ENCODE results near the gene WDR20.
"Not testable (repeated sequence)": the region's sequence is repeated elsewhere in the genome, so short reads cannot be mapped to it uniquely, and the experiment has no call there.

The WDR20 gene

DNA sequence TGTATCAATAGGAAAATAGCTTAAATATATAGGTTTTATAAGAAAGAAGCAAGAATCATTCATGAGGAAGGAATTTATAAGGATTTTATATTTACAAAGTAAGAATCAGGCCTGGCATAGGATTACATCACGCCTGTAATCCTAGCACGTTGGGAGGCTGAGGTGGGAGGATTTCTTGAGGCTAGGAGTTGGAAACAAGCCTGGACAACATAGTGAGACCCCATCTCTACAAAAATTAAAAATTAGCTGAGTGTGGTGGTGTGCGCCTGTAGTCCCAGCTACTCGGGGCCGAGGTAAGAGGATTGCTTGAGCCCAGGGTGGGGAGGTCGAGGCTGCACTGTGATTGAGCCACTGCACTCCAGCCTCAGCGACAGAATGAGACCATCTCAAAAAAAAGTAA lies 10.4 kb downstream of the WDR20 start:
- H3K4me3 ChIP-seq (ENCODE audit: low read length, poor library complexity, severe bottlenecking) = no peak overlapping the region
- no peaks in the 10 kb centered on the region for H3K9me2 ChIP-seq (replicated peaks; ENCODE audit: low read depth, low read length)
- H4K20me1 ChIP-seq (ENCODE audit: insufficient read depth, low read length, poor library complexity, severe bottlenecking) = peaks cover 44% of the 10 kb centered on the region
- peaks cover 17% of the 10 kb centered on the region; the same call in 1 of the 2 replicates for H3K36me3 ChIP-seq (ENCODE audit: insufficient read depth, low read length)
- TF ChIP-seq EZH2phosphoT487 (IDR thresholded peaks at IDR 0.05; ENCODE audit: borderline replicate concordance) = no peak
- TF ChIP-seq, protein P1, sequence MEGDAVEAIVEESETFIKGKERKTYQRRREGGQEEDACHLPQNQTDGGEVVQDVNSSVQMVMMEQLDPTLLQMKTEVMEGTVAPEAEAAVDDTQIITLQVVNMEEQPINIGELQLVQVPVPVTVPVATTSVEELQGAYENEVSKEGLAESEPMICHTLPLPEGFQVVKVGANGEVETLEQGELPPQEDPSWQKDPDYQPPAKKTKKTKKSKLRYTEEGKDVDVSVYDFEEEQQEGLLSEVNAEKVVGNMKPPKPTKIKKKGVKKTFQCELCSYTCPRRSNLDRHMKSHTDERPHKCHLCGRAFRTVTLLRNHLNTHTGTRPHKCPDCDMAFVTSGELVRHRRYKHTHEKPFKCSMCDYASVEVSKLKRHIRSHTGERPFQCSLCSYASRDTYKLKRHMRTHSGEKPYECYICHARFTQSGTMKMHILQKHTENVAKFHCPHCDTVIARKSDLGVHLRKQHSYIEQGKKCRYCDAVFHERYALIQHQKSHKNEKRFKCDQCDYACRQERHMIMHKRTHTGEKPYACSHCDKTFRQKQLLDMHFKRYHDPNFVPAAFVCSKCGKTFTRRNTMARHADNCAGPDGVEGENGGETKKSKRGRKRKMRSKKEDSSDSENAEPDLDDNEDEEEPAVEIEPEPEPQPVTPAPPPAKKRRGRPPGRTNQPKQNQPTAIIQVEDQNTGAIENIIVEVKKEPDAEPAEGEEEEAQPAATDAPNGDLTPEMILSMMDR (conservative IDR thresholded peaks at IDR 0.05; ENCODE audit: low read length) = no peak
- H2AFZ ChIP-seq (ENCODE audit: low read length) = no peak overlapping the region
- no peaks in the 10 kb centered on the region for H3K27me3 ChIP-seq (ENCODE audit: insufficient read depth, low read length, poor library complexity, severe bottlenecking)
- peaks cover 93% of the 10 kb centered on the region for H3K79me2 ChIP-seq (ENCODE audit: insufficient read depth, low read length)
- H3K4me2 ChIP-seq (ENCODE audit: low read depth, low read length, poor library complexity, severe bottlenecking) = no peak overlapping the region
- no peaks in the 10 kb centered on the region for H3K9me3 ChIP-seq (ENCODE audit: insufficient read depth, low read depth, low read length)
- H3K9ac ChIP-seq (ENCODE audit: low read depth, low read length, poor library complexity, severe bottlenecking) = no peak overlapping the region
- no peaks in the 10 kb centered on the region for H3F3A ChIP-seq (ENCODE audit: low read depth)
- no peaks in the 10 kb centered on the region for H3K4me1 ChIP-seq (ENCODE audit: insufficient read depth, low read length, poor library complexity, severe bottlenecking)

GRCh38 chr14:102150744-102151143 lies 11.0 kb downstream of the WDR20 start:
- no peak overlapping the region for H3K4me3 ChIP-seq (ENCODE audit: low read length, poor library complexity, severe bottlenecking)
- H3K9me3 ChIP-seq (ENCODE audit: insufficient read depth, low read depth, low read length) = no peaks in the 10 kb centered on the region
- TF ChIP-seq, protein P1 (conservative IDR thresholded peaks at IDR 0.05; ENCODE audit: low read length) = no peak
- H3K36me3 ChIP-seq (ENCODE audit: insufficient read depth, low read length) = peaks cover 17% of the 10 kb centered on the region; the same call in 1 of the 2 replicates
- no peak overlapping the region for H3K9ac ChIP-seq (ENCODE audit: low read depth, low read length, poor library complexity, severe bottlenecking)
- H3F3A ChIP-seq (ENCODE audit: low read depth) = no peaks in the 10 kb centered on the region
- H3K4me2 ChIP-seq (ENCODE audit: low read depth, low read length, poor library complexity, severe bottlenecking) = no peak overlapping the region
- no peak overlapping the region for H2AFZ ChIP-seq (ENCODE audit: low read length)
- peaks cover 37% of the 10 kb centered on the region for H4K20me1 ChIP-seq (ENCODE audit: insufficient read depth, low read length, poor library complexity, severe bottlenecking)
- no peaks in the 10 kb centered on the region for H3K27me3 ChIP-seq (ENCODE audit: insufficient read depth, low read length, poor library complexity, severe bottlenecking)
- no peaks in the 10 kb centered on the region for H3K4me1 ChIP-seq (ENCODE audit: insufficient read depth, low read length, poor library complexity, severe bottlenecking)
- H3K9me2 ChIP-seq (replicated peaks; ENCODE audit: low read depth, low read length) = no peaks in the 10 kb centered on the region
- peaks cover 92% of the 10 kb centered on the region for H3K79me2 ChIP-seq (ENCODE audit: insufficient read depth, low read length)

GRCh38 chr14:102151411-102151810 lies 11.7 kb downstream of the WDR20 start:
- H3K4me3 ChIP-seq (ENCODE audit: low read length, poor library complexity, severe bottlenecking); H2AFZ ChIP-seq (ENCODE audit: low read length); H3K9me2 ChIP-seq (replicated peaks; ENCODE audit: low read depth, low read length); H3K9ac ChIP-seq (ENCODE audit: low read depth, low read length, poor library complexity, severe bottlenecking); H3K9me3 ChIP-seq (ENCODE audit: insufficient read depth, low read depth, low read length); H3F3A ChIP-seq (ENCODE audit: low read depth); H3K27me3 ChIP-seq (ENCODE audit: insufficient read depth, low read length, poor library complexity, severe bottlenecking); H3K4me2 ChIP-seq (ENCODE audit: low read depth, low read length, poor library complexity, severe bottlenecking); H3K4me1 ChIP-seq (ENCODE audit: insufficient read depth, low read length, poor library complexity, severe bottlenecking): not testable (repeated sequence)
- Histone ChIP-seq H3K36me3 (ENCODE audit: insufficient read depth, low read length) (peaks cover 17% of the 10 kb centered on the region; the same call in 1 of the 2 replicates), H4K20me1 (ENCODE audit: insufficient read depth, low read length, poor library complexity, severe bottlenecking) (peaks cover 33% of the 10 kb centered on the region), H3K79me2 (ENCODE audit: insufficient read depth, low read length) (peaks cover 89% of the 10 kb centered on the region)

DNA sequence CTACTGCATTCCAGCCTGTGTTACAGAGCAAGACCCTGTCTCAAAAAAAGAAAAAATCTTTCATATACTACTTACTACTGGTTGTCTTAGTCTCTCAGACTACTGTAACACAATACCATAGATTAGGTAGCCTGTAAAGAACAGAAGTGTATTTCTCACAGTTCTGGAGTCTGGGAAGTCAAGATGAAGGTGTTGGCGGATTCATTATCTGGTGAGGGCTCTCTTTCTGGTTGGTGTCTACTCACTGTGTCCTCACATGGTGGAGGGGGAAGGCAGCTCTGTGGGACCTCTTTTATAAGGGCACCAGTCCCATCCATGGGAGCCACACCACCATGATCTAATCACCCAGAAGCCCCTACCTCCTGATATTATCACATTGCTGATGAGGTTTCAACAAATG lies 14.4 kb downstream of the WDR20 start:
- Histone ChIP-seq H3K9me3 (ENCODE audit: insufficient read depth, low read depth, low read length) (no peaks in the 10 kb centered on the region), H4K20me1 (ENCODE audit: insufficient read depth, low read length, poor library complexity, severe bottlenecking) (peaks cover 15% of the 10 kb centered on the region), H3K9ac (ENCODE audit: low read depth, low read length, poor library complexity, severe bottlenecking) (no peak overlapping the region), H3K36me3 (ENCODE audit: insufficient read depth, low read length) (peaks cover 20% of the 10 kb centered on the region; the same call in 1 of the 2 replicates), H3K4me3 (ENCODE audit: low read length, poor library complexity, severe bottlenecking) (no peak overlapping the region), H3K79me2 (ENCODE audit: insufficient read depth, low read length) (peaks cover 75% of the 10 kb centered on the region), H3K27me3 (ENCODE audit: insufficient read depth, low read length, poor library complexity, severe bottlenecking) (no peaks in the 10 kb centered on the region), H3K4me2 (ENCODE audit: low read depth, low read length, poor library complexity, severe bottlenecking) (no peak overlapping the region), H3K9me2 (replicated peaks; ENCODE audit: low read depth, low read length) (no peaks in the 10 kb centered on the region), H3F3A (ENCODE audit: low read depth) (no peaks in the 10 kb centered on the region), H2AFZ (ENCODE audit: low read length) (no peak overlapping the region), H3K4me1 (ENCODE audit: insufficient read depth, low read length, poor library complexity, severe bottlenecking) (no peaks in the 10 kb centered on the region)
- TF ChIP-seq EZH2phosphoT487 (IDR thresholded peaks at IDR 0.05; ENCODE audit: borderline replicate concordance) = no peak
- TF ChIP-seq, protein P1 (conservative IDR thresholded peaks at IDR 0.05; ENCODE audit: low read length) = no peak

Data from Loucy (cell line).